NCI-H2029 (cell line): ENCODE results near the gene KCNH6.

Experiments
- DNase-seq: peaks from one replicate; lab custom pipeline; 2025; lab: John Stamatoyannopoulos, UW

KCNH6 gene

DNA sequence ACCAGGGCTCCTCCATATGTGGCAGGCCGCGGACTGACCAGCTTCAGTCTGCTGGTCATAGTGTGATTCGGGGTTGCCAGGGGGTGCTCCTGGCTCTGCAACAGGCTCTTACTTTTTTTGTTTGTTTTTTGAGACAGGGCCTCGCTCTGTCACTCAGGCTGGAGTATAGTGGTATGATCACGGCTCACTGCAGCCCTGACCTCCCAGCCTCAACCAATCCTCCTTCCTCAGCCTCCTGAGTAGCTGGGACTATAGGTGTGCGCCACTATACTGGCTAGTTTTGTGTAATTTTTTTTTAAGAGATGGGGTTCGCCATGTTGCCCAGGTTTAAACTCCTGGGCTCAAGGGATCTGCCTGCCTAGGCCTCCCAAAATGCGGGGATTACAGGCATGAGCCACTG, 11.8 kb upstream of the KCNH6 start:
- no peak for DNase-seq

DNA sequence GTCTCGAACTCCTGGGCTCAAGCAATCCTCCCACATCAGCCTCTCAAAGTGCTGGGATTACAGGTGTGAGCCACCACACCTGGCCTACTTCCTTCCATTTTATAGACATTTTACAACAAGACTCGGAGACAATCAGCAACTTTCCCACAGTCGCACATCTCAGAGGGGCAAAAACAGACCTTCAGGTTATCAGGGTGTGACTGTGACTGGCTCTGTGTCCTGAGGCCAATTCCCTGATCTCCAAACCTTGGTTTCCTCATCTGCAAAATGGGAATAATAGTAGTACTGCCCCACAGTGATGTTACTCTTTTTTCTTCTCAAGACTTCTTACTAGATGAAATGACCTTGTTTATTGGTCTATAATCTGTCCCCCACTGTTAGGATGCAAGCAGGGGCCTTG, 10.8 kb upstream of the KCNH6 start:
- DNase-seq = no peak

DNA sequence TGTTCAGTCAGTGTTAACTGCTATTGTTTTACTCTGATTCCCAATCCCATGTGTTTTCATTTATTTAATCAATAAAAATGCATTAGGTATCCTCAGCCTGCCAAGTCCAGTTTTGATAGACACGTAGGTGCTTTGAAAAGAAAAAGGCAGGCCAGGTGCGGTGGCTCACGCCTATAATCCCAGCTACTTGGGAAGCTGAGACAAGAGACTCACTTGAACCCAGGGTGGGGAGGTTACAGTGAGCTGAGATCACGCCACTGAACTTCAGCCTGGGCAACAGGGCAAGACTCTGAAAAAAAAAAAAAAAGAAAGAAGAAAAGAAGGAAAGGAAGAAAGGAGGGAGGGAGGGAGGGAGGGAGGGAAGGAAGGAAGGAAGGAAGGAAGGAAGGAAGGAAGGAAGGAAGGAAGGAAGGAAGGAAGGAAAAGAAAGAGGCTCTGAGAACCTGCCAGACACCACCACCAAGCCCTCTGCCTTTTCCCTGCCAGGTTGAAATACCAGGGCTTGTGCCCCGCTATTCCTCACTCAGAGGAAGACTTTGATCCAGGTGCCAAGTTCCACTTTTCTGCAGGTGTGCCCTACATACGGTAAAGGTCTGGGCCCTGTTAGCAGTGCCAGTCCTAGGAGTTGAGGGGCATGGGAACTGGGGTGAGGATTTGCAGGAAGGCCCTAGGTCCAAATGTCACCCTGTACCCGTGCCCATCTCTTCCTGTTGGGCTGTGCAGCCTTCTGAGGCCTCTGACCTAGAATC, 10.1 kb upstream of the KCNH6 start:
- DNase-seq = no peak

GRCh38 chr17:63514477-63514876, 8.7 kb upstream of the KCNH6 start:
- DNase-seq = no peak

DNA sequence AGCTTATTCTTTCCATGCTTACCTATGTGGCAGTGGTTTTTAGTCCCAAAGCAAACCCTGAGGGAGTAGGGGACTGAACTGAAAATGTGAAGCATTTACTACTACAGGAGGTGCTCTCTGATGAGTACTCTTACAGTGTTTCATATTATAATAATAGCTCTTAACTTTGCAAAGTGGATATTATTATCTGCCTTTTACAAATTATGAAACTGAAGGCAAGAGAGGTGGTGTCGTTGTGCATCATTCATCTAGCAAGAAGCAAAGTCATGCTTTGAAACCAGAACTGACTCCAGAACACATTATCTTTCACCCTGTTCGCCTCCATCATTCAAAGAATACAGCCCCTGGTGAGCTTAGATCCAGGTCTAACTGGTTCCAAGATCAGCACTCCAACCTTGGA, 8.2 kb upstream of the KCNH6 start:
- DNase-seq = no peak

DNA sequence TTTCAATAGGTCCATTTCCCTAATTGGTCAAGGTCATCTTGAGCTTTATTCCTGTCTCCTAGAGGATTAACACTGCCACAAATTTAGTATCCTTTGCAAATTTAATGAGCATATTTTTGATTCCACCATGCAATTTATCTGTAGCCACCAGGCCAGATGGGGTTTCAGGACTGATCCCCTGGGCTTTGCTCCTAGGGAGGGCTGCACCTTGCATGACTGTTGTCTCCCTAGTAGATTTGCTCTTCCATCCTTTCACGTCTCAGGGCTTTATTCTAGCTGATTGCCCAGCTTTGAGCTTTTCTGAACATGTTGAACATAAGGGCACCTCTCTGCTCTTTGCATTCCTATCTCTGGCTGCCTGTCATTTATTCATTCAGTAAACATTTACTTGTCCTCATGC, 7.7 kb upstream of the KCNH6 start:
- no peak for DNase-seq

- no peak for DNase-seq
These were observed 6.0 kb upstream of the KCNH6 start for GRCh38 chr17:63516910-63517824.

GRCh38 chr17:63517825-63518534, 5.2 kb upstream of the KCNH6 start:
- no peak for DNase-seq

DNA sequence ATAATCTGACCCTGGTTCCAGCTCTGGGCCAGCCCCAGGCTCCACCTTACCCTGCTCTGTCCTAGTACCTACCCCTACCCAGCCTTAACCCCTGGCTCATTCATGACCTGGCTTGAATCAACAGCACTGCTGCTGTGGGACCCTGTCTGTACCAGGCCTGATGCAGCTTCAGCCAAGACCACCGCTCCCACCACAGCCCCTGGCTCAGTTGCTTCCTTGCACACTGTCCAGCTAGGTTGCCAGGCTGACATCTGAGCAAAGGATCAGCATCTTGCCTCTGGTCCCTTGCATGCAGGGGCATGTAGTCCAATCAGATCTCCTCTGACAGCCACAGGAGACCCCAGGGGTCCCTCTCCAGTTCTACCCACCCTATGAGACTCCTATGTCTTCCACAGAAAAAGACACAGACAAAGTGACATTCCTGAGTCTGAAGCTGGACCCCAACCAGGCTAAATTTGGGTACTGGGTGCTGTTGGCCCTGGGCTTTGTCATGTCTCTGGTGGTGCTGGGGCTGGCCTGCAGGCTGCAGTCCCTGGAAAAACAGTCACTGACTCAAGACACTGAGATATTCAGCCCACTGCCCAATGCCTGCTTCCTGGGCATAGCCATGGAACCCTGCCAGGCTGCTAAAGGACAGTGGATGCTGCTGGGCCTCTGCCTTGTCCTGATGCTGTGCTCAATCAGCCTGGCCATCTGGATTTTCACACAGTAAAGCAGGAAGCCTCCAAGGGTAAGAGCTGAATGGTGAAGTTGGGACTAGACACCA, 3.9 kb upstream of the KCNH6 start:
- DNase-seq = no peak

GRCh38 chr17:63519972-63520882, 2.9 kb upstream of the KCNH6 start:
- peak; percentile 97 for DNase-seq

- no peak for DNase-seq
These were observed 893 bp downstream of the KCNH6 start for GRCh38 chr17:63524051-63524450.

DNA sequence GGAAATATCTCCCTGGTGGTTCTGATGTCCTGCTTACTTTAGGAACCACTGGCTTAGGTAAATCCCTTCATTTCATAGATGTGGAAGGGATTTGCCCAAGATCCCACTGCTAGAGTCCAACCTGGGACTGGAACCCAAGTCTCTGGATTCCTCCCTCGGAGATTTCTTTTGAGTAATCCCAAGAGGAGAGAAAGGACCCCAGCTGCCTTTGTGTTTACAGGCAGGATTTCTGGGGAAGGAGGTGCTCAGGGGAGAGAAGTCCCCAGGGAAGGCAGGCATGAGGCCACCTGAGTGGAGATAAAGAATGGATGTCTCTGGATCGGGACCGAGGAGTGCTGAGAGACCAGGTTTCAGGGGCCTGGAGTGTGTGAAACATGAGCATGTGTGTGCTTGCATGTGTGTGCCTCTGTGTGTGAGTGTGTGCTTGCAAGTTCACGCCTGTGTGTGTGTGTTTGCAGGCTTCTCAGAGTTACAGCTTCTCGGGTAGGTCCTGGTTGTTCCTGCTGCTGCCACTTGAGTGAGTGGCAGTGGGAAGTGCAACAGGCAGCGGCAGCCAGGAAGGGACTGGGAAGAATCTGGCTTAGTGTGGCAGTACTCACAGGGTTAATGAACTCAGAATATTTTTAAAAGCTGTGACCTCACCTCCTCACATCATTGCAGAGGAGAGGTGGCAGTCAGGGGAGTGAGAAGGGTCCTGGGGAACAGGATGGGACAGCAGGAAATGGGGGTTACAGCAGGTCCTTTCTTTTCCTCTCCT, 2.2 kb downstream of the KCNH6 start:
- DNase-seq = no peak

- DNase-seq = no peak
These were observed 3.7 kb downstream of the KCNH6 start for GRCh38 chr17:63526861-63527260.

DNA sequence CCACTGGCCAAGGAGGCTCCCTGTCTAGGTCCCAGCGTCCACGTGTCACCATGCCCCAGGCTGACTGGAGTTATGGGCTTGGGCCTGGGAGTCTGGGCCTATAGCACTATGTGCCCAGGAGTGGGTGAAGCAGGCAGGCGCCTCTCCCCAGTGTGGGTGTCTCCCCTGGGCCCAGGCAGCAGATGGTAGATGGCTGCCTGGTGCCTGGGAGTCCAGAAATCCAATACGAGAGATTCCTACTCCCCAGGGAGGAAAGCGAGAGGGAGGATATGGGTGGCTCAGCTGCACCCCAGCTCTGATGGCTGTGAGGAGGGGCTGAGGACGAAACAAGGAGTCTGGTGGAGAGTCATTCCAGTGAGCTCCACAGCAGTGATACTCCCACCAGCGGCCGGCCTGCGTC, 5.0 kb downstream of the KCNH6 start:
- no peak for DNase-seq

DNA sequence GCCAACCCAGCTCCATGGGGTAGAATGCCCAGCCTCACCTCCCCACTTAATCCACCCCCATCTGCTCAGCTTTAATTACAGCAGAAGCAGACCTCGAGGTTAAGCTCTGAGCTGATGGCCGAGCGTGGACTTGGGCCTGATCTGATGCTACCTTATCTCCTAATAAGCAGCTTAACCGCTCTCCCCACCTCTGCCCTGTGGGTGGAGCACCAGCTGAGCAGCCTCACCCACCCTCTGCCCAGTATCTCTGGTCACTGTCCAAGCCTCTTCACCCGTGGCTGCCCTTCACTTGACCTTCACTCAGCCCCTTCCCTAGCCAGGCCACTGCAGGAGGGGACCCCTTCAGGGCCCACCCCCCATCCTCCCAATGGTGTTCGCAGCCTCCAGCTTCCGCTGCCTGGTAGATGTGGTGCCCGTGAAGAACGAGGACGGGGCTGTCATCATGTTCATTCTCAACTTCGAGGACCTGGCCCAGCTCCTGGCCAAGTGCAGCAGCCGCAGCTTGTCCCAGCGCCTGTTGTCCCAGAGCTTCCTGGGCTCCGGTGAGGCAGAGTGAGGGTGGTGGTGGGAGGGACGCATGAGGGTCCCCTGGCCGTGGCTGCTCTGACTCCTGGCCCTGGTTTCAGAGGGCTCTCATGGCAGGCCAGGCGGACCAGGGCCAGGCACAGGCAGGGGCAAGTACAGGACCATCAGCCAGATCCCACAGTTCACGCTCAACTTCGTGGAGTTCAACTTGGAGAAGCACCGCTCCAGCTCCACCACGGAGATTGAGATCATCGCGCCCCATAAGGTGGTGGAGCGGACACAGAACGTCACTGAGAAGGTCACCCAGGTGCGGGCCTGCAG, 6.8 kb downstream of the KCNH6 start:
- no peak for DNase-seq

DNA sequence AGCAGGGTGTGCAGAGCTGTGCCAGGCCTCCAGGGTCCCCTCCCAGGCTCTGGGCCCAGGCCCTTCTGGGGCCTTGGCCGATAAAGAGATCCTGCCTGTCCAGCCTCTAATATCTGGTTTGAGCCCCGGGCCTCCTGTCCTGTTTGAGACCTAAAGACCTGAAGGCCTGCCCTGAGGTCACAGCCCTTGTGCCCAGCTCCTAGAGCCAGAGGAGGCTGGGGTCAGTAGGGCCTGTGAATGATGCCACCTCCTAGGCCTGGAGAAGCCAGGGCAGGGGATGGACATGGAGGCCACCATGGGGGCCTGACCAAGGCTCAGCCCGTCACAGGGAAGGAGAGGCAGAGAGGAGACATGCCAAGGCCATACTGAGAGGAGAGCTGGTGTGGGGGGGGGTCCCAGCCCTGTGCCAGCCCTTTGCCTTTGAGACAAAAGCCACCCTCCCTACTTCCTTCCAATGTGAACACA, 7.4 kb downstream of the KCNH6 start:
- no peak for DNase-seq

- DNase-seq = no peak
These were observed 8.1 kb downstream of the KCNH6 start for GRCh38 chr17:63531022-63531965.
